KBM-7 (cell line): ENCODE measurements around the gene ACKR4.
"Not testable (repeated sequence)": the region's sequence is repeated elsewhere in the genome, so short reads cannot be mapped to it uniquely, and the experiment has no call there.

Source experiments
- DNase-seq: peaks from one replicate; pipeline ENCODE4 v3.0.0-alpha.2; 2015
- in situ Hi-C: fragments of 300-500 bp; cut with MboI; formaldehyde crosslinking; loops from 2 replicates; pipeline ENCODE4 v1.14.3; 2020; ENCODE audit warnings: low sequenced_read_pairs, low pct_unique_long_range_greater_than_20kb, mixed read lengths

ACKR4 gene

DNA sequence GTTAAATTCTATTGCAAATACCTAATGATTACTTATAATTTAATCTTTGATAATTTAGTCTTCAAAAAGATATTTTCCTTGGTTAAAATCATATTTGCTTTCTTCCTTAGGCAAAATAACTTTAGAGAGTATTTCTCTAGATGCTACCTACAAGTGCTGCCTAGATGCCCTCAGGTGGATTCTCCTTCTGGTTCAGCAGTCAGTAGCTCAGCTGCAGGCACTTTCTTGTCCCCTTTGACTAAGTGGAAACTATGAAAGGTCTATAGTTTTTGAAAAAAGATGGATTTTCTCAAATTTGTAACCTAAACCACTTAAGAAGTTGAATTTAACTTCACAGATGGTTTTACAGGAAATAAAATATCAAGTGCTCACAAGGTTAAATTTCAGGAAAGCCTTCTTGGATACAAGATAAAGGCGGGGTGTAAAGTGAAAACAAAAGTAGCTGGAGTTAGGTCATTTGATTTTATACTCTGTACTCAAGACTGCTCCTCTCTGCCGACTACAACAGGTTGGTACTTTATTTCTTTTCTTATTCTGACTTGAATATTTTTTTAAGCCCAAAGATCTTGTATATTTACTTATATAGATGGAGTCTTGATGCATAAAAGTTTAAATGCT is at the start of gene ACKR4:
ACKR4 (plus strand) TSS at position 455 of the 618 bp plus-strand sequence. CDS start 3,128 bp downstream, outside the sequence.
- in situ Hi-C loops, result no loop called here
- DNase-seq, result no peak

DNA sequence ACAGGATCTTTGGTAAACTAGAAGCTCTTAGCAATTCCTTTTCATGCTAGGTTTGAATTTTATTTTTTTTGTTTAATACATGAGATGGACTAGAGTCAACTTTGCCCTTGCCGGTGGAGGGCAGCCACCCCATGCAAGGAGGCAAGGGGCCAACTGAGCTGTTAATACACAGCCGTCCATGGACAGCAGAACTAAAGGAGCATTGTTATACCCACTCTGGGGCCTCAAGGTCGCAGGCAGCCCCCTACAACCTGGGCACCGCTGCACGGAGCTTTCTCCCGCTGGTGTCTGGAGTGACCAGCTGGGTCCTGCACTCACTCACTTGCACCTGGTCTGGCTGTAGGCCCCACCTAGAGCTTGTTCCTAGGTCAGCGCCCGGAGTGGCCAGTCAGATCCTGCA is 47.9 kb upstream of the ACKR4 start:
- DNase-seq, result no peak
- in situ Hi-C loops, result loop anchor here (25.0 kb wide), 1 partner anchor 88 kb away; no protein-coding TSS in a partner anchor

- DNase-seq, result peak; percentile 61
- in situ Hi-C loops, result loop anchor here (25.0 kb wide), 1 partner anchor 87 kb away; no protein-coding TSS in a partner anchor
Observed at GRCh38 chr3:132549890-132550578, 47.0 kb upstream of the ACKR4 start.

GRCh38 chr3:132550579-132551305 is 46.3 kb upstream of the ACKR4 start:
- in situ Hi-C loops, result no loop called here
- peak; percentile 90 for DNase-seq

DNA sequence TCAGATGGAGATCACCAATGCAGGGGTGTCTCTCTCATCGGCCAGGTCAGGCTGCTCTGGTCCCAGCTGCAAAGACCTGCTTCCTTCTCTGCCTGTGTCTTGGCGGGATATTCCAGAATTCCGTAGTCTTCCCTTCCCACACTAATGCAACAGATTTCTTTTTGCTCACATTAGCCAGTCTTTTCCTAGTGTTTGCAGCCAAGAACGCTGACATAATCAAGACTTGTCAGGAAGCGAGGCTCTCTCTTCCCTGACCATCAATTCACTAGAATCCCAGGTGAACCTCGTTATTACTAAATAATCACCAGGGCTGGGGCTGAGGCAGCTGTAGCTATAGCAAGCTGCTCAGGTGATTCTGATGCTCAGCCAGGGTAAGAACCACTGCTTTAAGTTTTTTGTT is 43.2 kb upstream of the ACKR4 start:
- DNase-seq, result no peak
- in situ Hi-C loops, result no loop called here

GRCh38 chr3:132554437-132554836 is 42.6 kb upstream of the ACKR4 start:
- DNase-seq, result no peak
- in situ Hi-C loops, result no loop called here

GRCh38 chr3:132555306-132556035 is 41.6 kb upstream of the ACKR4 start:
- in situ Hi-C loops, result no loop called here
- DNase-seq, result no peak

GRCh38 chr3:132556036-132556386 is 41.1 kb upstream of the ACKR4 start:
- in situ Hi-C loops, DNase-seq: not testable (repeated sequence)

- DNase-seq, result peak; percentile 14
- in situ Hi-C loops, result no loop called here
Observed at GRCh38 chr3:132556508-132557159, 40.4 kb upstream of the ACKR4 start.

DNA sequence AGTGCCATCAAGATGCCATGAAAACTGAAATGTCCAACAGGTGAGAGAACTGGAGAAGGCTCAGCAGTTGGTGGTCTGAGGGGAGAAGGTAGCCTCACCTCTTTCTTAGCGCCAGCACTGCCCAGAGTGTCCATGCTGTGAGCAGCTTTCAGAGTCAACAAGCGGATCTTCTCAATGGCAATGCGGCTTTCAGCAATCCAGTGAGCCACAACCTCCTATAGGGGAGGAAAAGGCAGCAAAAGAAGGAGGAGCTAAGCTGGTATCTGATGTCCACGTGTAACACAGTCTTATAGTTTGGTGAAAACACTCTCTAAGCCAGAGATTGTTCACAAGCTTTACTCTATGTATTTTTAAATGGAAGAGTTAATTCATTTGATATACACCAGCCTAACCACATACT is 36.1 kb upstream of the ACKR4 start:
- in situ Hi-C loops, result no loop called here
- no peak for DNase-seq

DNA sequence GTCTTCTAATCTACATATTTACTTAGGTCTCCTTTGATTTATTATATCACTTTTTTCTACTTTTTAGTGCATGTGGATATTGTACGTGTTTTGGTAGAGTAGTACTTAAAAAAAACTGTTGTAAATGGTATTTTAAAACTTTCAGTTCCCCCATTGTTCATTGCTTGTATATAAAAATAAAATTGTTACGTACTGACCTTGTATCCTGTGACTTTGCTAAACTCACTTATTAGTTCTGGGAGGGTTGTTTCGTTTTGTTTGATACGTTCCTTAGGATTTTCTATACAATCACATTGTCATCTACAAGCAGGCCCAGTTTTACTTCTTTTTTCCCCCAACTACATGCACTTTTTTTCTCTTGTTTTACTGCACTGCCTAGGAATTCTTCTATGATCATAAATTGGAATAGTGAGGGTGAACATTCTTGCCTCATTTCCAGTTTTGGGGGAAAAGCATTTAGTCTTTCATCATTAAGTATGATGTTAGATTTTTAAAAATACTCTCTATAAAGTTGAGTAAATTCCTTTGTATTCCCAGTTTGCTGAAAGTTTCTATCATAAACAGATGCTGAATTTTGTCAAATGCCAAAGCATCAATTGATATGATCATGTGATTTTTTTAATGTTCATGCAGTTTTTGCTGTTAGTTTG is 33.5 kb upstream of the ACKR4 start:
- DNase-seq, result no peak
- in situ Hi-C loops, result no loop called here

DNA sequence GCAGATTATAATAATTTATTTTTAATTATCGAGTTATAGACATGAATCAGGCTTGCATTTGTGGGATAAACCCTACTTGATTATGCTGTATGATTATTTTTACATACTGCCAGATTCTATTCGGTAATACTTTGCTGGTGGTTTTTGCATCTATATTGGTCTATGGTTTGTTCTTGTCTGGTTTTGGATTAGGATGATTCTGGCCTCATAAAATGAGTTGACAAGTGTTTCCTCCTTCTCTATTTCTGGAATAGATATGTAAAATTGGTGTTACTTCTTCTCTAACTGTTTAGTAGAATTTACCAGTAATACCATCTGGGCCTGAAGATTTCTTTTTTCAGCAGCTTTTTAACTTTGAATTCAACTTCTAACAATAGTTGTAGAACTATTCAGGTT is 33.0 kb upstream of the ACKR4 start:
- no peak for DNase-seq
- in situ Hi-C loops, result no loop called here

GRCh38 chr3:132568422-132568821 is 28.6 kb upstream of the ACKR4 start:
- DNase-seq, result no peak
- in situ Hi-C loops, result no loop called here

GRCh38 chr3:132569153-132569552 is 27.9 kb upstream of the ACKR4 start:
- in situ Hi-C loops, result no loop called here
- no peak for DNase-seq

GRCh38 chr3:132569580-132569979 is 27.5 kb upstream of the ACKR4 start:
- in situ Hi-C loops, result no loop called here
- DNase-seq, result no peak

- no peak for DNase-seq
- in situ Hi-C loops, result no loop called here
Observed at GRCh38 chr3:132570016-132570415, 27.1 kb upstream of the ACKR4 start.

- in situ Hi-C loops, result no loop called here
- DNase-seq, result no peak
Observed at GRCh38 chr3:132573797-132574211, 23.3 kb upstream of the ACKR4 start.

DNA sequence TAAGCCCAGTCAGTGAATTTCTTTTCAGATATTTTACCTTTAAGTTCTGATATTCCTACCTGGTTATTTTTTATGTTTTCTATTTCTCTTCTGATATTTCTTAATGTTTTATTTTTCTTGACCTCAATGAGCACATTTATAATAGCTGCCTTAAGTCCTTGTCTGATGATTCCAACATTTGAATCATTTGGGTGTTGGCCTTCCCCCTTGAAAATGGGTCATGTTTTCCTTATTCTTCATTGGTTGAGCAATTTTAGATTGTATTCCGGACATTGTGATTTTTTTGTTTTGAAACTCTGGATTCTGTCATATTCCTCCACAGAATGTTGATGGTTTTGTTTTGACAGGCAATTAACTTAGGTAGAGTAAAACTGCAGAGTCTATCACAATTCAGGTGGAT is 9.7 kb upstream of the ACKR4 start:
- no peak for DNase-seq
- in situ Hi-C loops, result no loop called here

DNA sequence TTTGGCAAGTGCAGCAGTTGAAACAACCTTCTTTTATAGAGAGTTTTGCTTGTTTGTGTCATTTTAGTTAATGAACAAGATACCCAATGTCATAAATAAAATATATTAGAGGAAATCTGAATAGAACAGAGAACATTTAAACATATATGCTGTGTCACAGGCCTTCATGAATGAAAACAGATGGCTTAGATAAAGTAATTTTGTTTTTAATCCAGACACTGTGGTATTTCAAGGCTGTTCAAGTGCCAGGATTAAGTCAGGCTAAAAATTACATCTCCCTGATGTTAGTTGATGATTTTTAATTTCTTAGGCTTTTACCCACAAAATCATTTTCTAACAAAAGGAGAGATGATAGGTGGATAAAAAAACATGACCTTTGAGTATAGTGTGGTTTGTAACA is 4.9 kb upstream of the ACKR4 start:
- in situ Hi-C loops, result no loop called here
- DNase-seq, result no peak
